Glutamatergic neuron (in vitro differentiated cells): ENCODE data around the gene MBOAT1. TPM values are rescaled to one million over a fixed set of nuclear protein-coding genes. Genes with fewer than 3 reads are reported as not detected.

Source experiments
- DNase-seq: peaks from one replicate; pipeline ENCODE4 v3.0.0; 2022
- H3K27ac Mint-ChIP-seq: one replicate; pipeline ENCODE4 v1.8.0; 2020; ENCODE audit warnings: mild to moderate bottlenecking, mixed read lengths, inconsistent platforms; ENCODE audit not compliant: unreplicated experiment
- H3K27me3 Mint-ChIP-seq: one replicate; pipeline ENCODE4 v1.8.0; 2020; ENCODE audit warnings: mild to moderate bottlenecking, moderate library complexity, mixed read lengths, inconsistent platforms; ENCODE audit not compliant: unreplicated experiment
- H3K36me3 Mint-ChIP-seq: one replicate; pipeline ENCODE4 v1.8.0; 2020; ENCODE audit warnings: mild to moderate bottlenecking, mixed read lengths, inconsistent platforms; ENCODE audit not compliant: unreplicated experiment
- H3K4me1 Mint-ChIP-seq: one replicate; pipeline ENCODE4 v1.8.0; 2020; ENCODE audit warnings: mild to moderate bottlenecking, low read depth, mixed read lengths, inconsistent platforms; ENCODE audit not compliant: unreplicated experiment
- H3K4me3 Mint-ChIP-seq: one replicate; pipeline ENCODE4 v1.8.0; 2020; ENCODE audit warnings: mild to moderate bottlenecking, mixed read lengths, inconsistent platforms; ENCODE audit not compliant: unreplicated experiment
- H3K9me3 Mint-ChIP-seq: one replicate; pipeline ENCODE4 v1.8.0; 2020; ENCODE audit warnings: mild to moderate bottlenecking, moderate library complexity, mixed read lengths, inconsistent platforms; ENCODE audit not compliant: unreplicated experiment
- total RNA-seq: library from RNA; stranded (reverse); fragmentation: NEBNext Ultra II Directional; extraction: Animal tissue kit (Norgen Biotek cat#: 25700); gene quantifications from one replicate; pipeline ENCODE4 v1.2.1, GENCODE V29; 2021; ENCODE audit not compliant: unreplicated experiment
- TF ChIP-seq, protein P1 (sequence below): fragments of 200-600 bp; sonication (generic); IDR thresholded peaks from one replicate; pipeline ENCODE4 v1.5.0; 2021; ENCODE audit not compliant: partially characterized antibody, unreplicated experiment

Gene MBOAT1
- total RNA-seq, 1 donor from 2014 or later, result not detected

DNA sequence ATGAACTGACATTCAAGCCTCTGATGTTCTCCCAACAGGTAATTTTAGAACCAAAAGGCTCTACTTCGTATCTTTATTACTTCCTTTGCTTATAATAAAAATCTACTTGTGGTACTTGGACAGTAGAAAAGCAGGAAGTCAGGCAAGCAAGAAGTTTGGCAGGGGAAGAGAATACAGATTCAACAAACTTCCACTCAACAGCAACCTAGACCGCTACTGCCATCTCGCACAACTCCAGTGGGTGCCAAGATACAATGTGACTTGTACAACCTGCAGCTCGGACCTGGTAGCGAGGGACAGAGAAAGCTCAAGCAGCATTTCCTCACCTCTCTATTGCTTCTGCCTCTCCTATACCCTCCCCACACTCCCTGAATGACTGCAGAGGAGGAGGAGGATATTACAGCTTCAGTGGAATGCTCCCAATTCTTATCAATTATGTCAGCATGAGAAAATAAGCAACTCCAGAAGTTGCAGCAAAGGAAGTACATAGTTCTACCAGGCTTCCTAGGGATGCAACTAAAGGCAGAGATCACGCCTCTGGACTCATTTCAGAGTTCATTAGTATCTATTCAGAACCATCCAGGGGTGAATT is 76.5 kb downstream of the MBOAT1 start:
- H3K4me3 Mint-ChIP-seq, result no peak overlapping the region
- H3K27ac Mint-ChIP-seq, result no peak overlapping the region
- H3K36me3 Mint-ChIP-seq, result no peaks in the 10 kb centered on the region
- peaks cover 1% of the 10 kb centered on the region for H3K9me3 Mint-ChIP-seq
- no peaks in the 10 kb centered on the region for H3K4me1 Mint-ChIP-seq
- DNase-seq, result no peak
- TF ChIP-seq, protein P1, sequence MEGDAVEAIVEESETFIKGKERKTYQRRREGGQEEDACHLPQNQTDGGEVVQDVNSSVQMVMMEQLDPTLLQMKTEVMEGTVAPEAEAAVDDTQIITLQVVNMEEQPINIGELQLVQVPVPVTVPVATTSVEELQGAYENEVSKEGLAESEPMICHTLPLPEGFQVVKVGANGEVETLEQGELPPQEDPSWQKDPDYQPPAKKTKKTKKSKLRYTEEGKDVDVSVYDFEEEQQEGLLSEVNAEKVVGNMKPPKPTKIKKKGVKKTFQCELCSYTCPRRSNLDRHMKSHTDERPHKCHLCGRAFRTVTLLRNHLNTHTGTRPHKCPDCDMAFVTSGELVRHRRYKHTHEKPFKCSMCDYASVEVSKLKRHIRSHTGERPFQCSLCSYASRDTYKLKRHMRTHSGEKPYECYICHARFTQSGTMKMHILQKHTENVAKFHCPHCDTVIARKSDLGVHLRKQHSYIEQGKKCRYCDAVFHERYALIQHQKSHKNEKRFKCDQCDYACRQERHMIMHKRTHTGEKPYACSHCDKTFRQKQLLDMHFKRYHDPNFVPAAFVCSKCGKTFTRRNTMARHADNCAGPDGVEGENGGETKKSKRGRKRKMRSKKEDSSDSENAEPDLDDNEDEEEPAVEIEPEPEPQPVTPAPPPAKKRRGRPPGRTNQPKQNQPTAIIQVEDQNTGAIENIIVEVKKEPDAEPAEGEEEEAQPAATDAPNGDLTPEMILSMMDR, result no peak
- no peaks in the 10 kb centered on the region for H3K27me3 Mint-ChIP-seq

DNA sequence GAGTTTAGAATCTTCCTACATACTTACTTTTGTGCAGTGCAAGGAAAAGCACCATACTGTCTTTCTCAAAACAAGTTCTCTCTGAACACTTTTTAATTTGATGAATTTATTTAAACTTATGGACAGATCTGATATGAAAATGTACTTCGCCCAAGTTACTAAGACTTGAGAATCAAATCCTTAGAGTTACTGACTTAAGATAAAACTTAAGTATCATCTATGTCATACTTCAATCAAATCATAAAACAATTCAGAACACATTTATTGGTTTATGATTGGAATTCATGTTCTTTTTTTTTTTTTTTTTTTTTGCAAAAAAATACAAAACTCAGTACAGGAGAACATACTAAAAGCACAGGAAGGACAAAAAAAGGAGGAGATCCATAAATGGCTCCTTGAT is 77.7 kb downstream of the MBOAT1 start:
- Mint-ChIP-seq H3K27ac (no peak overlapping the region), H3K36me3 (no peaks in the 10 kb centered on the region), H3K27me3 (no peaks in the 10 kb centered on the region), H3K9me3 (peaks cover 1% of the 10 kb centered on the region), H3K4me1 (no peaks in the 10 kb centered on the region), H3K4me3 (no peak overlapping the region)
- no peak for DNase-seq
- TF ChIP-seq, protein P1, result no peak

DNA sequence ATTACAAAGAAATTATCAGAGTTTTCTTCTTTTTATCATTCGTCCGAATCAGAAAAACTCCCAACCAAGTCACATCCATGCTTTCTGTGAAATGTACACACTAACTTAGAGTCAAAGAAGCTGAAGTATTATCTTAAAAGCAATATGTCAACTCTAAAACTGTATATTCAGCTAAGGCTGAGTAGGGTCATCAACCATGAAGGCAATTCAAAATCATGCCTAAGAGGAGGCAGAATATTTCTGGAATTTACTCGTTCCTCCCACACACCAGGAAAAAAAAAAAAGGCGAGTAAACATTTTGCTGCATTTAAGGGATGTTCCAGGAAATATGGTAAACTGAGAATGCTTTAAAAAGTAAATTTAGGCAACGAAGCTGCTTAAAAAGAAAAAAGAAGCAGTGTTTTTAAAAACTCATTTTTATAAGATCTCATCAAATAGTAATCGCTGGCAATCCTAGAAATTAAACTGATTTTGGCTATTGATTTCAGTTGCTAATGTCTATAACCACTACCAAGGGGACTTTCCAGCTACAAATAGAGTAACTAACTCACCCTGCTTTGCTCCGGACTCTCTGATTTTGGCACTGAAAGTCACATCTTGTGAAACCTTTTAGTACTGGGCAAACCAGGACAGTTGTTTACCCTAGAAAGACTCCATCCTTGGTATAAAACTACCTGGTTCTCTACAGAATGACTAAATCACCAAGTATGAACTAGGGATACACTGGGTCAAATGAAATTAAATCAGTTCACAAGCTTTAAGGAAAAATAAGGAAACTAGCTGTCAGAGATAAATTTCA is 82.8 kb downstream of the MBOAT1 start:
- Mint-ChIP-seq H3K9me3 (peaks cover 1% of the 10 kb centered on the region), H3K27me3 (no peaks in the 10 kb centered on the region), H3K4me1 (peaks cover 2% of the 10 kb centered on the region), H3K36me3 (no peaks in the 10 kb centered on the region), H3K27ac (no peak overlapping the region), H3K4me3 (no peak overlapping the region)
- DNase-seq, result no peak
- TF ChIP-seq, protein P1, result no peak

DNA sequence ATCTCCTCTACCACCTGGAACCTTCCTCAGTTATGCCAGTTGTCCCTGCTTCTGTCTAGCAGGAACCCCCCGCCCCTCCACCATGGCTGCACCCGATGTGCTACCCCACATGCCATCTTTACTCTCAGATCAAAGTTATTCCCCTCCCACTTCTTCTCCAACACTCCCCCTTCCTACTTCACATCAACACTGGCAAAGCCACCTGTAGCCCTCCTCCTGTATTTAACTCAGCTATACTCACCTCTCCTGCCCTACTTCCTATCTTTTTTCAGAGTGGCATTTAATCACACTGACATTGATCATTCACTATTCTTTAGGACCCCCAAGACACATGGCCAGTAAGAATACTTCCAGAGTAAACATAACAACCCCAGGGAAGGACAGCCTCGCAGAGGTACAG is 84.3 kb downstream of the MBOAT1 start:
- H3K9me3 Mint-ChIP-seq, result no peaks in the 10 kb centered on the region
- TF ChIP-seq, protein P1, result no peak

More for the DNA sequence above, 84.3 kb downstream of the MBOAT1 start:
- Mint-ChIP-seq H3K4me3 (no peak overlapping the region), H3K36me3 (no peaks in the 10 kb centered on the region), H3K27me3 (no peaks in the 10 kb centered on the region), H3K4me1 (peaks cover 2% of the 10 kb centered on the region), H3K27ac (no peak overlapping the region)
- no peak for DNase-seq
